HG02884 (cell line): ENCODE data around the gene PHF21B.
"Not testable (repeated sequence)": the region's sequence is repeated elsewhere in the genome, so short reads cannot be mapped to it uniquely, and the experiment has no call there.

Source experiments
- ATAC-seq: cut with Tn5 transposase; IDR thresholded peaks from one replicate; pipeline ENCODE4 v1.9.1; 2021; ENCODE audit warnings: mild to moderate bottlenecking, moderate library complexity; ENCODE audit not compliant: unreplicated experiment

The PHF21B gene

DNA sequence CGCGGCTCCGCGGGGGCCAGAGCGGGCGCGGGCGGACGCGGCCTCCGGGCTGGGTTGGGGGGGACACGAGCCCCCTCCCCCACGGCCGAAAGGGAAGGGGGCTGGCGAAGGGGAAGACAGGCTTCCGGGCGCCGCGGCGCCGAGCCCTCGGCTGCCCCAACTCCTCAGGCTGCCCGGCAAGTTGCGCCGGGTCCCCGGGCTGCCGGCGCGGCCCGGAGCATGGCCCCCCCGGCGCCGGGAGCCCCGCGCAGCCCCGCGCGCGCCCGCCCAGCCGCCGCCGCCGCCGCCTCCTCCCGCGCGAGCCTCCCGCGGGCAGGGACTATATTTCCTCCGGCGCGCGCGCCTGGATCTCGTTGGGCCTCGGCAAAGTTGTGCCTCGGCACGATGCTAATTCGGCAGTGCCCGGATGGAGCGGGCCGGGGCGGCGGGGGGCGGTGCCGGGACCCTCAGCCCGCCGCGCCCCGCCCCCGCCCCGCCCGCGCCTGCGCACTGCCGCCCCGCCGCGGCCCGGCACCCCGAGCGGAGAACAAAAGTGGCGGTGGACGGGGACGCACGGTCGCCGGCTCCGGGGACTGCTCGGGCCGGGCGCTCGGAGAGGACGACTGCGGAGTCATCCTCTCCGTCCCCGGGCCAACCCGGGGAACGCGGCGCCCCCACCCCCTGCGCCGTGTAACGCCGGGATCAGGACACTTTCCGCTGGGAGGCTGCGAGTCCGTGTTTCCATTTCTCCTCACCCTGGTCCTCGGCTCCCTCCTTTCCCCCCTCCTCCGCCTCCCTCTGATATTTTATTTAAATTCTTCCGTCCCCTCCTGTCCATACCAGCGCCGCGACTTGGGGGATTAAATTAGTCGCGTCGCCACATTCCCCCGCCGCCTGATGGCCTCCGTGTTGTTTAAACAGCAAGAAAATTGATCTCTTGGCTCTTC, at the start of gene PHF21B:
Gene PHF21B (minus strand): TSS at position 400 of the 926 bp plus-strand sequence. CDS start 456 bp downstream, outside the sequence.
- ATAC-seq = no peak

DNA sequence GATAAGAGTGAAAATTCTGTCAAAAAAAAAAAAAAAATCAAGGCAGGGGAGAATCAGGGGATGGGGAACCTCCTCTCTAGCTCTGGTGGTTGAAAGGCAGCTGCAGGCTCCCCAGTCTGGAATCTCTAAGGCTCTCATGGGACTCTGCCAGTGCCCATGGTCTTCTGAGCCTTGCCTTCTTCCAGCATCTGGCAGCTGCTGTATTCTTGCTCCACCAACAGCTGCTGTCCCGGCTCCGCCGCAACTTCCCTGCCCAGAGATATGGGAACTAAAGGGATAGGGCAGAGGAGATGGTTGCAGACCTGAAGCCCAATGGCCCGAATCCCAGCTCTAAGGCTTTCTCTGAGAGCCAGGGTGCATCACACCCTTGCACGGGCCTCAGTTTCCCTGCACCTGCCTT, 49.5 kb upstream of the PHF21B start:
- ATAC-seq = no peak

DNA sequence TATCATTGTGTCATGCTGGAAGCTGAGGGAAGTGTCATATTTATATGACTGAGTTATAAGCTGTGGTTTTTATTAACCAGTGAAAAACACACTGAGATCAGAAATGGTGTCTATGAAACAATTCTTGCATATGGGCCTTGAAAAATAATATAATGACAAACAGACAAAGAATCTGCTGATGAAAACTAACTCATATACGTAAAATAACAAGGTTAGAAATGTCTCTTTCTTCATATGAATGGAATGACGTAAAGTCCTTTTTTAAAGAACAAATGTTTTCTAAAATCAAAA, 48.8 kb upstream of the PHF21B start:
- ATAC-seq = no peak

DNA sequence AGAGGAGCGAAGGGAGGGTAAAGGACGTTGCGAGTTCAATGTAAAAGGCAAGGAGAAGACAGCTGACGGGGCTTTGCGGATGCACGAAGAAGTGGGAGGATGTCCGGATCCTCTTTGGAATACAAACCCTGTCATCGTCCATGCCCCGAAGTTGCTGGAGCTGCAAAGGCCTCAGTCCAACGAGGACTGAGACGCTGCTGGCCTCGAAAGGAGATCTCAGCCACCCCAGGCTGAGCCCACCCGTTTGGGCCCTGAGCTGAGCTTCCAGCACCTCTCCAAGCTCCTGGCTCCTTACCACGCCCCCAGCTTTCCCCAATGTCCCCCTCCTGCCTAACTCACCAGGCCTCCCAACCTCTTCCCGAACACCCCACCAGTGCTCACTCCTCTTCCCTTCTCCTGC, 46.1 kb upstream of the PHF21B start:
- ATAC-seq = no peak

DNA sequence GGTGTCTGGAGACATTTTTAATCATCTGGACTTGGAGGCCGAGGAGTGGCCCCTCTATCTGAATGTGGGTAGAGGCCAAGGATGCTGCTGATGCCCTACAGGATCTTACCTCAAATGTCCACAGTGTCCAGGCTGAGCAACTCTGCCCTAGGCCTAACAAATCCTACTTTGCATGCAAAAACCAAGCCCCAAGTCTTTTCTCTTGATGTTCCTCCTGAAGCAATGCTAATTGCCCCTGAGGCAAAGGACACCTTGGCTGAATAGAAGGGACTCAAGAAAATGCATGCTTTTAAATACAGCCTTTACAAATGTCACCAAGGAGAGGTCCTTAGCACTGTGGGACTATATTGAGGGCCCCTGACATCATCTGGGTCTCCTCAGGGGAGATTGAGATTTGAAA, 43.8 kb upstream of the PHF21B start:
- ATAC-seq = no peak

DNA sequence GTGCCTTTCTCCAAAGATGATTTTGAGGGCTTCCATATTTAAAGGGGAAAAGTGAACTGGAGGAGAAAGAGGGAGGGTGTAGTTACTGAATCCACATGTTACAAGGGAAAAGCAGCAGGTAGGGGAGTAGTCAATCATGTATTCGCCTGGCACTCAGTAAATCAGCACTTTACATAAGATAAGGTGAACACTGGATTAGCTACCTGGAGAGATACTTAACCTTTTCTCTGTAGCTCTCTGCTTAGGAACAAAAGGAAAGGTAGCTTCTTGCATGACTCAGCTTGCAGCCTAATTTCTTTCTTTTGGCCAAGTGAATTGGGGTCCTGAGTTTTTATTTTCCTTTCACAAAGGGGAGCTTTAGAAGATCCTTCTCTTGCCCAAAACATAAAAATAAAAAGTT, 43.3 kb upstream of the PHF21B start:
- ATAC-seq = no peak

- not testable (repeated sequence) for ATAC-seq
Measured at GRCh38 chr22:45052665-45053064, 42.9 kb upstream of the PHF21B start.

- ATAC-seq = no peak
Measured at GRCh38 chr22:45051946-45052345, 42.1 kb upstream of the PHF21B start.

DNA sequence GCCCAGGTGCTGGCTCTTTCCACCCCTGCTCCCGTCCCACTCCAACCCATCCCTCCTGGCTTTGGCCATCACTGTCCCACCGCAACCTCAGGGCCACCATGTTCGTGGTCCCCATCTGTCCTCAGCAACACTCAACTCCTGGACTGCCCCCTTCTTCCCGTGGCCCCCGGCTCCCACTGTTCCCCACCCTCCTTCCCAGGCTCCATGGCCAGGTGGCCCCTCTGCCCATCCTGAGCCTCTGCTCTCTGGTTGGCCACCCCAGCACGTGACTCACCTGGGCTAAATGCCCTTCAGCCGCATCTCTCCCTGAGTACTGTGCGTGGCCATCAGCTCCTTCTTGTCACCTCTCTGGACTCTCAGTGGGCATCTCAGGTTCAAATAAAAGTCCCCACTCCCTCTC, 41.6 kb upstream of the PHF21B start:
- ATAC-seq = no peak

GRCh38 chr22:45047260-45047659, 37.5 kb upstream of the PHF21B start:
- no peak for ATAC-seq

DNA sequence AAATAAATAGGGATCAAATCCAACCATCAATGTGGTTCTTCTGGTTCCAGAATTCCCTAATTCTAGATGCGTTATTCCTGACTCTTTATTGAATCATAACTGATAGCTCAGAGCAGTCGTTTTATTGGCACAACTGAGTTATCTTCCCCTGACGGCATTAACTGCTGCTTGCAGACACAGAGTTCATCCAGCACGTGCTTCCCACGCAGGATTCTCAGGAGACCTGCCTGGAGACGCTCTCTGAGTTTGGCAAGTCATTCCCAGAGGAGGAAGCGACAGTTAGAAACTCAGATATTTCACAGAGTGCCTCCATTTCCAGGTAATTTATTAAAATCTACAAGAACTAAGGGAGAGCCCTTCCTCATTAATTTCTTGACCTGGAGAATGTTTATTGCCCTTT, 35.4 kb upstream of the PHF21B start:
- no peak for ATAC-seq

DNA sequence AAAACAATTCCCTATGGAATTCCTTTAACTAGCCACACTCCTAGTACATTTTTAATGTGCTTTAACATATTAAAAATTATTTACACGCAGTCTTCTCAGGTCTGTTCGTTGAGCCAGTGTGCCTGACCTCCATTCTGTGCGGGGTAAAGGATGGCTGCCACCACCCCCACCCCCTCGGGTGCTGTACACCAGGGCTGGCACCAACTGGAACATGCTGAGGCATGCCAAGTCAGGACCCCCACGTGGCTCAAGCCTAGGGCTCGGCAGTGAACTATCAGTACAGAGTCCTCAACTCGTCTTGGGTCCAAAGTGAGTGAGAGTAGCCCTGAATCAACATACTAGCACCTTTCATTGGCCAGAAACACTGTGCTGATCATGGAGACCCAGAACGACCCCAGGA, 32.5 kb upstream of the PHF21B start:
- ATAC-seq = no peak

DNA sequence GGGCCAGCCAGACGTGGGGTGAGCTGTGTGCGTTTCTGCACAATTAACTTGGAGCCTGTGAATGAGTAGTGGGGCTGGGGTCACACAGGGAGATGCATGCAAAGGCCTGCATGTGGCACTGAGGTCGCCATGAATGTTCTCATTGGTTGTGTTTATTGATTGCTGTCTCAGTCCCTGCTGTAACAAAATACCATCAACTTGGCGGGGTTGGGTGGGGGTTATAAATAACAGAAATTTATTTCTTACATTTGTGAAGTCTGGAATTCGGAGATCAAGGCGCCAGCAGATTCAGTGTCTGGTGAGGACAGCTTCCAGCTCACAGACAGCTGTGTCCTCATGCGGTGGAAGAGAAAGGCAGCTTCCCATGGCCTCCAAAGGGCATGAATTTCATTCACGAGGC, 29.3 kb upstream of the PHF21B start:
- no peak for ATAC-seq

- no peak for ATAC-seq
Measured at GRCh38 chr22:45036154-45036553, 26.3 kb upstream of the PHF21B start.

GRCh38 chr22:45034821-45035220, 25.0 kb upstream of the PHF21B start:
- no peak for ATAC-seq

DNA sequence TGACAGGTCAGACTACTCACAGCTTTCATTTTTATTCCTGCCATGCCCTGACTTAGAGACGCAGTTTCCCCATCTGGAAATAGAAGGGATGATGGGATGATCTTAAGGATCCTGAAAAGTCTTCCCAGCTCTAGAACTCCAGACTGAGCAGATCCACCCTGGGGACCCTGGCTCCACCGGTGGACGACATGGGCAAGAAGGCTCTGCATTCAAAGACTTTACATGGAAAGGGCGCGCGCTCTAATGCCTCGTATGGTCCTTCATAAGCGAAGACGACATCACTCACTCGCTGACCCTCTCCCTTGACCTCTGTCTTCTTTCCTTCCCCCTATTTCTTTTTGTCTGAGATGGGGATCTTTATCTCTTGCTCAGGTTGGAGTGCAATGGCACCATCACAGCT, 24.4 kb upstream of the PHF21B start:
- no peak for ATAC-seq

GRCh38 chr22:45033136-45033535, 23.3 kb upstream of the PHF21B start:
- no peak for ATAC-seq

- ATAC-seq = no peak
Measured at GRCh38 chr22:45031629-45032403, 22.0 kb upstream of the PHF21B start.

GRCh38 chr22:45029501-45029900, 19.7 kb upstream of the PHF21B start:
- ATAC-seq = no peak

GRCh38 chr22:45026511-45026910, 16.7 kb upstream of the PHF21B start:
- ATAC-seq = no peak

GRCh38 chr22:45023431-45023830, 13.6 kb upstream of the PHF21B start:
- ATAC-seq = no peak
